TTC549 (cell line): ENCODE measurements around the gene WASF3.

ENCODE experiments used
- FAIRE-seq: peaks from 2 replicates; lab custom pipeline; 2012; peaks lifted over from hg19 to GRCh38; lab: Jason Lieb, UNC

Gene WASF3

DNA sequence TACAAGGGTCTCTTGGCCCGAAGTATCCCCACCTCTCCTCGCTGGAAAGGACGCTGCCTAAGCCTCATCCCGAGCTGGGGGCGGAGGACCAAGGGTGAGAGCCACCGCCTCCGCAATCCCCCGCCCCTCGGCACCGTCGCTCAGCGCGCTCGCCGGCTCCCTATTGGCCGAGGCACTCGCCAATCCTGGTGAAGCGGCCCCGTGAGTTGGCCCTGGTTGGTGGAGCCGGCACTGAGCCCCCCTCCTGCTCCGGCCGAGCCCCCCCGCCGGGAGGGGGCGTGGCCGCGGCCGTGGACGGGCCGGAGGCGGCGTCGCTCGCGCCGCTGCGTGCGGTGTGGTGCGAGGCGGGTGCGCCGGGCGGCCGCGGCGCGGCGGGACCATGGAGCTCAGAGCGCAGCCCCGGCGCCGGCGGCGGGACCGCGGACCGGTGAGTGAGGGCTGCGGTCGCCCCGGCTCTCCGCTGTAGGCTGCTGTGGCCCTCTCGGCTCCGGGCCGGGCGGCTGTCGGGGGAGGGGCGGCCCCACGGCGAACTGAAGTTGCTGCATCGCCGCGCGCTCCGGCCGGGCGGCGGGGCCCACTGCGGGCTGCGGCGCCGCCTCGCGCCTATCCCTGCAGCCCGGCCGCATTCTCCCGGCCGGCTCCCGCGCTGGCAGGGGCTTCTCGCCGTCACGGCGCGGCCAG, at the start of gene WASF3:
WASF3 (plus strand) TSS at position 291 of the 681 bp plus-strand sequence. CDS start 84,588 bp downstream, outside the sequence.
- FAIRE-seq = no peak

DNA sequence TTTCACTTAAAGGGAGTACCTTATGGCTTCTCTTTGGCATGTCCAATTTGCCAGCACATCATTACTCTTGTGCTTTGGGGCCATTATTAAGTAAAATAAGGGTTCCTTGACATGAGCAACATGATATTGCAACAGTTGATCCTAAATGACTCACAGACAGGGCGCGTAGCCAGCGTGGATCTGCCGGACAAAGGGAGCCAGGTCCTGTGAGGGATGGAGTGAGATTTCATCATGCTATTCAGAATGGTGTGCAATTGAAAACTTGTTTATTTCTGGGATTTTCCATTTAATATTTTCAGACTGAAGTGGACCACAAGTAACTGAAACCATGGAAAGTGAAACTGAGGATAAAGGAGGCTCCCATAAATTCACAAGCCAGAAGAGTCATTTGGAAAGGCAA, 48.6 kb upstream of the WASF3 start:
- FAIRE-seq = no peak

GRCh38 chr13:26509491-26509890, 48.0 kb upstream of the WASF3 start:
- FAIRE-seq = no peak

DNA sequence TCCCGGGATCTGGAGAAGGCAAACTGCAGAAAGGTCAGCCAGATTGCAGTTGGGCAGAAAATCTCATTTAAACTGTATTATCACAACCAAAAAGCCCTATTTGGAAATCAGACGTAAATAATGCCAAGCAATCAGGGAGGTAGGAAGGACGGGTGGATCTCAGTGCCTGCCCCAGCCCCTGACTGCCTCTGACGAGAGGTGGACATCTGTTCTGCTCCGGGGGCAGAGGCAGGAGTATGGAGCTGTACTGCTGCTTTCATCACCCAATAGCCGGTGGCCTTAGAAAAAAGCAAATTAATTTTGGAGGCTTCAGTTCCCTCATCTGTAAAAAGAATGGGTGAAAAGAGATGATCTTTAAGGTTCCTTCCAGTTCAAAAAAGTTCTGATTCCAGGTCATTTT, 43.6 kb upstream of the WASF3 start:
- no peak for FAIRE-seq

DNA sequence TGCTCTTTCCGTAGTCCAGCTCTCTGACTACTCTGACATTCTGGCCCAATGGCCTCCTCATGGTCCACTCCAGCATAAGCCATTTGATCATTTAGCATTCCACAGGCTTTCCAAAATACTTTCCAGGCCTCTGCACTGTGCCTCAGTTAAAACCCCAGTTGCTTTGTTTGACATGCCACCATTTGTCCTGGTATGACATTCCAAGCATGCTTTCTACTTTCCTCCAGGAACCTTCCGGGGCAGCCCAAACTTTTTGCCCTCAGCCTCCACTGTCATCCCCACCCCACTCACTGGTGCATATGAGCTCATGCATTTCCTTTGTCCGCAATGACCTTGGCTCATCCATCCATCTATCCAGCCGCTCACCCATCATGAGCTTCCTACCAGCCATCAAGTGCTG, 41.8 kb upstream of the WASF3 start:
- FAIRE-seq = no peak

DNA sequence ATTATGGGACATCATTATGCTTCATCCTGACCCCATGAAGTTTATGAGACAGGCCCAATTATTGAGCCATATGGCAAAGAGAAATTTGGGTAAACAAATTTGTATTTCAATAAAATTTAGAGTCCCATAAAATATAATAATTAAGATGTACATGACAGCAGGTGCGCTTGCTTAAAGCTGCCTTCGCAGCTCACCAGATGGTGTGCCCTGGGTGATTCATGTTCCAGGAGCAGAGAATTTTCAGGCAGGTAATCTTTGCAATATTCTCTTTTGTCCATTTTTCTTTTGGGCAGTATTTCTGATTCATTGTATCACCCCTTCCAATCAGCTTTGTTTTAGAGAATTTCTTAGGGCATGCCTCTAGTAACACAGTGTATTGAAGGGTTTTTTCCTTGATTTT, 39.5 kb upstream of the WASF3 start:
- no peak for FAIRE-seq

DNA sequence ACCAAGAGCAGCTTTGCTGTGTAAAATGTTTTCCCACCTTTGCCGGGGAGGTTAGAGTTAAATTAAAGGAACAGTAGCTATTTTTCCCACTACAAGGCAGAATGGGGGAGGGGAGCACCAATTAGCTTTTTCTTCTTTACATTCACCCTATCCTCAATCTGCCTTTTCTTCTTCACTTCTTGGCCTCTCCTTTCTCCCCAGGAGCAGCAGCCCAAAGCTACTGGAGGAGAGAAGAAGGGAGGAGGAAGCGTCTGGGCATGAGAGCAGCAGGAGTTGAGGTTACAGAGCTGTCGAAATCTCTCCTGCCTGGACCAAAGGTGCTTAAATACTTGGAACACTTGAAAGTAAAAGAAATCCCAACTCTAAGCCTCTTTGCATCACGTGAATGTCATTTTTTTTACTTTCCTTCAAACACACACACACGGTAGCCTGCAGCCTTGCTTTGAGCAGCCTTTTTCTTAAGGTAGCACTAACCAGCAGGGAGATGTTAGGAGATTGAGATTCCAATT, 39.0 kb upstream of the WASF3 start:
- FAIRE-seq = no peak

GRCh38 chr13:26522571-26522970, 34.9 kb upstream of the WASF3 start:
- FAIRE-seq = no peak

GRCh38 chr13:26523007-26523406, 34.5 kb upstream of the WASF3 start:
- FAIRE-seq = no peak

DNA sequence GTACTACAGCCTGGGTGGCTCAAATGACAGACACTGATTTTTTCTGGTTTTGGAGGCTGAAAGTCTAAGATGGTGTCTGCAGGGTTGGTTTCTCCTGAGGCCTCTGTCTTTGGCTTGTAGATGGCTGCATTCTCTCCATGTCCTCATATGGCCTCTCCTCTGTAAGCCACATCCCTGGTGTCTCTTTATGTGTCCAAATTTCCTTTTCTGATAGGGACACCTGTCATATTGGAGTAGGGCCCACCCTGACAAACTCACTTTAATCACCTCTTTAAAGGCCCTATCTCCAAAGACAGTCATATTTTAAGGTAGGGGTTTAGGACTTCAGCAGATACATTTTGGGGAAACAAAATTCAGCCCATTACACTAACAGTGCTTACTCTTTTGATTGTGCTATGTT, 32.0 kb upstream of the WASF3 start:
- FAIRE-seq = no peak

DNA sequence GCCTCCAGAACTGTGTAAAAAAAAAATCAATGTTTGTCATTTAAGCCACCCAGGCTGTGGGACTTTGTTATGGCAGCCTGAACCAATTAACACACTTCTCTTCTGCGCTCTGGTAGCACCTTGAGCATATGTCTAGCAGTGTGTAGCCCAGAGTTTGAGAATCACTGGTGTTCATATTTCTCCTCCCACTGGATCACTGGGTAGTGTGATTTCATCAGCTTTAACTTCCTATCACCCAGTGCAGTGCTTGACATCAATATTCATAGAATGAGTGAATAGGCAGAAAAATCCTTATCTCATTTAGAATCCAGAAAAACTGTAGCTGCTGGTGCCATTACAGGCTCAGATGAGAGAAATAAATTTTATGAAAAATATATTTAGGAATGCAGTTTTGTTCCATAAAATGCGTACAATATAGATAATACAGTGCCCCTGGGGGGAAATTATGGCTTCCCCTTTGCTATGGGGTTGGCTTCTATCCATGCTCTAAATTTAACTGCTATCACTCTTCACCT, 30.7 kb upstream of the WASF3 start:
- no peak for FAIRE-seq

GRCh38 chr13:26528527-26528926, 29.0 kb upstream of the WASF3 start:
- no peak for FAIRE-seq

DNA sequence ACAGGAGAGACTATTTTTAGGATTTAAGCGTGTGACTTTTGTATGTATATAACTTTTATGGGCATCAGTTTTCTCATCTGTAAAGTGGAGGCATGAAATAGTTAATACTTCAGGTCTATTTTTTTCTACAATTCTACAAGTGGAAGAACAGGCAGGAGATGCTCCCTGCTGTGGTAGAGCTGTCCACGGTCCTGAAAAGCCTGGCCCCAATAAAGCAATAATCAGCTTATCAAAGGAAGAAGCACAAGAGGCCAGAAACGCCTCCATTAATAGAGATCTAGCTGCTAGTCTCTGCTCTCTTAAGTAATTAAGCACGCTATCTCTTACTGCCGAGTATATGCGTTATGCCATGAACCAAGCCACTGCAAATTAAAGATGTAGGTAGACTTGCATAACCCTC, 28.0 kb upstream of the WASF3 start:
- no peak for FAIRE-seq

DNA sequence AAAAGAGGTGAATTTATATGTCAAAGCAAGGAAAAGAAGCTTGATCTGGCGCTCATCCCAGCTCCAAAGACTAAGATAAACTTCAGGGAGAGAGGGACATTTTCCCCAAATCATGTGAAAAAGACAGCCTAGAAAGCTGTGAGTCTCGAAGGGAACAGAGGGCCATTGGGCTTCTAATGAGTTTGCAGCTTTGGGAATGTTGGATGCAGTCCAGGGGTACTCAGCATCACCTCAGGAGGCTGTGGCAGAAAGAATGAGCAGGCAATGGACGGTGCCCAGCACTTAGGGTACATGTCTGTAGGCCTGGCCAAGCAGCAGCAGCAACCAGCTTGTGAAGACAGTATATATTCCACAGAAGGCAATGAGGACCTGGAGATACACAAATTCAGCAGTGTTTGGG, 25.7 kb upstream of the WASF3 start:
- FAIRE-seq = no peak

- no peak for FAIRE-seq
These were observed 23.3 kb upstream of the WASF3 start for GRCh38 chr13:26534036-26534726.

DNA sequence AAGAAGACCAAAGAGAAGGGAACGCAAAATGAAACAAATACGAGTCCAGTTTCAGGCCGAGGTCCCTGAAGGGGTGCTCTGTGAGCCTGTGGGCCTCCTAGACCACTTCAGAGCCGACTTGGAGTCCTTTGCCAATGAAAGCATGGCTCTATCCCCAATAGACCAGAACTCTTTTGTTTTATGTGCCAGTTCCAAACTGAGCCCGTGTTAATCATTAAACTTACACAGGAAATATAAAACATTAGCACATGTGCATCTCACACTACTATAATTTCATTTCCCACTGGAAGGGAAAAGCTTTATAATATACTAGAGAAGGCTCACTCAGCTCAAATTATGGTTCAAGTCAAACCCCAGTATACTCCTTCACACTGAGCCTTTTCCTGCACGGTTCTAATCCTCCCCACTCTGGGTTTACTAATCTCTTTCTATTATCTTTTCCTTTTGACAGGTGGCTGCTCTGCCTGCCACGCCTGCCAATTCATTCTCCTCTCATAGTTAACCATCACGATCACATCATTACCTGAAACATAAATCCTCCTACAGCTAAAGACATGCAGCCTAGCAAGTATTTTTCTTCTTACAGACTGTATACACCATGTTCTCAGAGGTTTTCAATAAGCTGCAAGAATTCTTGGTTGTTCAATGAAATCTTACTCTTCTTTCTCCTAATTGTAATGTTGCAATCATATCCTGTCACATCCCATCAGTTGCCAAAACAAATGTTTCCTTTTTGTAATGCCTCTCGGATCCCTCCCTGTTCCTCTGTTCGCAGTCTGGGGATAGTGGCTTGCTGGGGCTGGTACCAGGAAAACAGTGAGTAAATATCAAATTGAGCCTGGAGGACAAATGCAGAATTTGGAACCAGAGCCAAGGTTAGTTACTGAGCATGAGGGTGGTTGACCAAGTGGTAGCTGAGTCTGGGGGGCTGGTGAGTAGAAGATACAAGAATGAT, 18.8 kb upstream of the WASF3 start:
- FAIRE-seq = no peak

GRCh38 chr13:26539738-26540292, 17.7 kb upstream of the WASF3 start:
- no peak for FAIRE-seq

- no peak for FAIRE-seq
These were observed 17.1 kb upstream of the WASF3 start for GRCh38 chr13:26540334-26540733.

GRCh38 chr13:26541041-26541440, 16.4 kb upstream of the WASF3 start:
- FAIRE-seq = no peak

GRCh38 chr13:26541678-26542568, 15.6 kb upstream of the WASF3 start:
- FAIRE-seq = no peak

DNA sequence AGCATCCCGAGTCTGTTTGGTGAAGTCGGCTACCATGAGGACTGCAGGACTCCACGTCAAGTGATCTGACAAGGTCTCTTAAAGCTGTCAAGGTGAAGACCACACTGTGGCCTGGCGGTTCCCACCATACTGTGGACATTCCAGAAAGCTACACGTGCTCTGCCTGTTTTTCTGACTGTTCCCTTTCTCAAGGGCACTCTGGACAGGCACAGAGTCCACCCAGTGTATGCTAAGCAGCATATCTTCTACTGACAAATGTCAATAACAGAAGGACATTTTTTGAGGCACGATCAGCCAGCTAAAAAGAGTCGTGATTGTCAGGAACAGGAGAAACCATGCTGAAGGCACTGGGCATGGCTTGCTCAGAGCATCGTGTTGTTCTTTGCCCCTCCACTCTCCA, 12.8 kb upstream of the WASF3 start:
- FAIRE-seq = no peak
